Memory B cell (primary cell): ENCODE measurements around the gene SCP2D1.
"Not testable (repeated sequence)": the region's sequence is repeated elsewhere in the genome, so short reads cannot be mapped to it uniquely, and the experiment has no call there.

Experiments
- ATAC-seq: fragments of 150-1000 bp; cut with Tn5 transposase; 2 replicates; pipeline ENCODE4 v1.10.0; 2021; ENCODE audit warnings: low read depth, mild to moderate bottlenecking, moderate library complexity
- DNase-seq, 2 donors: peaks; one replicate each; pipeline ENCODE4 v3.0.0; 2022; ENCODE audit warnings: low spot score in 2 of 2
- H3K27ac Mint-ChIP-seq: one replicate; pipeline ENCODE4 v1.8.0; 2022; ENCODE audit warnings: mild to moderate bottlenecking, moderate library complexity, mixed read lengths
- H3K27me3 Mint-ChIP-seq: one replicate; pipeline ENCODE4 v1.8.0; 2022; ENCODE audit warnings: mixed read lengths
- H3K36me3 Mint-ChIP-seq: one replicate; pipeline ENCODE4 v1.8.0; 2022; ENCODE audit warnings: mild to moderate bottlenecking, mixed read lengths
- H3K4me1 Mint-ChIP-seq: one replicate; pipeline ENCODE4 v1.8.0; 2022; ENCODE audit warnings: mixed read lengths
- H3K4me3 Mint-ChIP-seq: one replicate; pipeline ENCODE4 v1.8.0; 2022; ENCODE audit warnings: mild to moderate bottlenecking, moderate library complexity, mixed read lengths
- H3K9me3 Mint-ChIP-seq: one replicate; pipeline ENCODE4 v1.8.0; 2022; ENCODE audit warnings: mixed read lengths

The SCP2D1 gene

GRCh38 chr20:18813483-18813882 is at the start of gene SCP2D1:
TSS of gene SCP2D1 (plus strand) at chr20:18813783. CDS start at chr20:18813816, 33 bp downstream.
- peaks cover 4% of the 10 kb centered on the region for H3K27me3 Mint-ChIP-seq
- no peaks in the 10 kb centered on the region for H3K4me1 Mint-ChIP-seq
- no peak within 1 kb of the TSS for H3K4me3 Mint-ChIP-seq
- H3K36me3 Mint-ChIP-seq, result no peaks in the 10 kb centered on the region
- no peak within 1 kb of the TSS for H3K27ac Mint-ChIP-seq
- DNase-seq (no peak), ATAC-seq (no peak)
- no peaks in the 10 kb centered on the region for H3K9me3 Mint-ChIP-seq

GRCh38 chr20:18767676-18768075 is 45.9 kb upstream of the SCP2D1 start:
- H3K27me3 Mint-ChIP-seq, result no peaks in the 10 kb centered on the region
- H3K4me3 Mint-ChIP-seq, result no peak overlapping the region
- no peak overlapping the region for H3K27ac Mint-ChIP-seq
- peaks cover 18% of the 10 kb centered on the region for H3K36me3 Mint-ChIP-seq
- DNase-seq (no peak), ATAC-seq (no peak)
- no peaks in the 10 kb centered on the region for H3K9me3 Mint-ChIP-seq
- peaks cover 7% of the 10 kb centered on the region for H3K4me1 Mint-ChIP-seq

- Mint-ChIP-seq H3K36me3 (no peaks in the 10 kb centered on the region), H3K27ac (no peak overlapping the region), H3K4me3 (no peak overlapping the region), H3K27me3 (peaks cover 3% of the 10 kb centered on the region), H3K4me1 (no peaks in the 10 kb centered on the region), H3K9me3 (no peaks in the 10 kb centered on the region)
- ATAC-seq (no peak), DNase-seq (no peak)
Measured at GRCh38 chr20:18773566-18773965, 40.0 kb upstream of the SCP2D1 start.

GRCh38 chr20:18774207-18774606 is 39.4 kb upstream of the SCP2D1 start:
- no peaks in the 10 kb centered on the region for H3K9me3 Mint-ChIP-seq
- no peak for DNase-seq
- no peak overlapping the region for H3K27ac Mint-ChIP-seq
- H3K27me3 Mint-ChIP-seq, result peaks cover 3% of the 10 kb centered on the region
- ATAC-seq, result no peak
- H3K36me3 Mint-ChIP-seq, result no peaks in the 10 kb centered on the region
- H3K4me3 Mint-ChIP-seq, result no peak overlapping the region
- H3K4me1 Mint-ChIP-seq, result no peaks in the 10 kb centered on the region

DNA sequence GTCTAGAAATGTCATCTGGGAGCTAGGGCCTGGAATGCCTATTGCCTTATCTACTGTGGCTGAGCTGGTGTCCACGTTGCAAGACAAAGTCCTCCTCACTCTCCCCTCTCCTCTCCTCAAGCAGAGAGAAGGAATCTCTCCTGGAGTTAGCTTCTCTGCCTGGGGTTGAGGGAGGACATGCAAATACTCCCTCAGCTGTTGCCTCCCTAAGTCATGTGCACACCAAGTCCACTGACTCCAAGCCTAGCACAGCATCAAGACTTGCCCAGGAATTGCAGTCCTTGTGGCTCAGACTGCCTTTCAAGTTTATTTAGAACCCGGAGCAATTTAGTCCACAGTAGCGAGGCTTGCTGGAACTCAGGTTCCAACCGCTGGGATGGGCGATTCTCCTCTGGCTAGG is 38.0 kb upstream of the SCP2D1 start:
- H3K27ac Mint-ChIP-seq, result no peak overlapping the region
- no peaks in the 10 kb centered on the region for H3K9me3 Mint-ChIP-seq
- no peaks in the 10 kb centered on the region for H3K36me3 Mint-ChIP-seq
- DNase-seq (no peak), ATAC-seq (no peak)
- H3K4me3 Mint-ChIP-seq, result no peak overlapping the region
- peaks cover 3% of the 10 kb centered on the region for H3K27me3 Mint-ChIP-seq
- H3K4me1 Mint-ChIP-seq, result no peaks in the 10 kb centered on the region

DNA sequence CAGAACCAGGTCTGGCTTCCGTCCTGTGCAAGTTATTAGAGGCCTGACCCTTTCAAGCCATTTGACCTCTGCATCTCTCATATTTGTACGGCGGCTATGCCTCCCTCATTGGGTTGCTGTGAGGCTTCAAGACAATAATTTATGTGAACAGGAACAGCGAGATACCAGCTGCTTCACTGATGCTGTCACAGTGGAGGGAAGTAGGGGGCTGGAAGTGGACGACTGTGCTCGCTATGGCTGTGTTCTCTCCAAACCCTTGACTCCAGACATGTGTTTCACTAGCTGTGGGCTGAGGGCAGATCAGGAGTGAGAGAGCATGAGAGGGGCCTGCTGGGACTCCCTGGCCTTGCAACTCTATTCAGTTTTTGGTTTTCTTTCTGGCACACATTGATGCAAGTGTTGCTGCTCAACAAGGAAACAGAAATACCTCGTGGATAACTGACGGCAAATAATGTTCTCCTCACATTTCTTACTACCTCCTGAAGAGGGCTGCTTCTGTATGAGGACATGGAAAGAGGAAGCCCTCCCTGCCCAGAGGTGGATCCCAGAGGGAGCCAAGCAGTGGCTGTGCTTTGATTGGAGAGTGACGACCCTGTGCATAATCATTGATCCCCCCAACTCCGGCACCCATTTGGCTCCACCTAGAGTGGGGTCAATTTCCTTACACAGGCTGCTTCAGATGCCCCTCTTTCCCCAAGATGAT is 34.7 kb upstream of the SCP2D1 start:
- Mint-ChIP-seq H3K4me3 (no peak overlapping the region), H3K36me3 (no peaks in the 10 kb centered on the region), H3K4me1 (no peaks in the 10 kb centered on the region), H3K27ac (no peak overlapping the region), H3K9me3 (no peaks in the 10 kb centered on the region), H3K27me3 (no peaks in the 10 kb centered on the region)
- DNase-seq, result no peak
- ATAC-seq, result no peak

DNA sequence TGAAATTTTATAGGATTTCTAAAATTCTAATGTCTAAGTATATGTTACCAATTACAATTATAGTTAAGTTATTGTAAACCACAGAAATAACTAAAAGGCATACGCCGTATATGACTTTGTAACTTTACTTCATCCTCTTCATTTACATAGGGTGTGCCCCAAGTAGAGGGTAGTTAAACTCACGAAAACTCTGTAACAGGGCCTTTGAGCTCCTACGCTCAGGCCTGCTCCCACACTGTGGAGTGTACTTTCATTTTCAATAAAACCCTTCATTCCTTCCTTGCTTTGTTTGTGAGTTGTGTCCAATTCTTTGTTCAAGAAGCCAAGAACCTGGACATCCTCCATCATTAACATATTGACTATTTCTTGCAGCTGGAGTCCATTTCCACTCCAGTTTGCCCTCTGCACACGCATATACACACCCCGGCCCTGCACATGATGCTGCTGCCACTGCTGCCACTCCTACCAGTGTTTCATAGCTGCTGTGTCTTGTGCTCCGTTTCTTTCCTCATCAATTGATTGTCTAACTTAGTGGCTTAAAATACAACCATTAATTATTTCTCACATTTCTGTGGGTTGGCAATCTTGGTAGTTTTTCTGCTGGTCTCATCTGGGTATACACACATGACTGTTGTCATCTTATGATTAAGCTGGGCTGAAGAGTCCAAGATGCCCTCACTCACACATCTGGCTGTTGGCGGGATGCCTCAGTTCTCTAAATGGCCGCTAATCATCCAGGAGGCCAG is 33.0 kb upstream of the SCP2D1 start:
- no peaks in the 10 kb centered on the region for H3K9me3 Mint-ChIP-seq
- no peak overlapping the region for H3K4me3 Mint-ChIP-seq
- DNase-seq, result no peak

DNA sequence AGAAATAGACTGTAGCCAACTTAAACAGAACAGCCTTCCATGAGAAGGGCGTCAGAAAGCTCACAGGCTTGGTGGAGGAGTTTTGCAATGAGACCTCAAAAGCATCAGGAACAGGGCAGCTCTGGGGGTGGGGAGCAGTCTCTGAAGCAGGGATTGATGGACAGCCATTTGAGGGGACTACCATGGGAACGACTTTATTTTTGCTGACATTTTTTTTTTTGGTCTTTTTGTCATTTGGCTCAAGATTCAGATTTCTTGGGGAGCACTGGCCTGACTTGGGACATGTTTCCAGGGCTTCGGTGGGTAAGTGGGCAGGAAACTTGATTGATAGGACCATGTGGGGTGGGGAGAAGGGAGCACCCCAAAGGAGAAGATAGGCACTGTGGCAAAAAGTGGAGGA is 32.1 kb upstream of the SCP2D1 start:
- no peak overlapping the region for H3K27ac Mint-ChIP-seq
- DNase-seq, result no peak
- H3K4me1 Mint-ChIP-seq, result no peaks in the 10 kb centered on the region
- H3K36me3 Mint-ChIP-seq, result no peaks in the 10 kb centered on the region
- no peaks in the 10 kb centered on the region for H3K27me3 Mint-ChIP-seq
- no peak for ATAC-seq
- H3K4me3 Mint-ChIP-seq, result no peak overlapping the region
- no peaks in the 10 kb centered on the region for H3K9me3 Mint-ChIP-seq

More for the DNA sequence above, 33.0 kb upstream of the SCP2D1 start:
- Mint-ChIP-seq H3K27ac (no peak overlapping the region), H3K4me1 (no peaks in the 10 kb centered on the region), H3K36me3 (no peaks in the 10 kb centered on the region), H3K27me3 (no peaks in the 10 kb centered on the region)
- no peak for ATAC-seq

DNA sequence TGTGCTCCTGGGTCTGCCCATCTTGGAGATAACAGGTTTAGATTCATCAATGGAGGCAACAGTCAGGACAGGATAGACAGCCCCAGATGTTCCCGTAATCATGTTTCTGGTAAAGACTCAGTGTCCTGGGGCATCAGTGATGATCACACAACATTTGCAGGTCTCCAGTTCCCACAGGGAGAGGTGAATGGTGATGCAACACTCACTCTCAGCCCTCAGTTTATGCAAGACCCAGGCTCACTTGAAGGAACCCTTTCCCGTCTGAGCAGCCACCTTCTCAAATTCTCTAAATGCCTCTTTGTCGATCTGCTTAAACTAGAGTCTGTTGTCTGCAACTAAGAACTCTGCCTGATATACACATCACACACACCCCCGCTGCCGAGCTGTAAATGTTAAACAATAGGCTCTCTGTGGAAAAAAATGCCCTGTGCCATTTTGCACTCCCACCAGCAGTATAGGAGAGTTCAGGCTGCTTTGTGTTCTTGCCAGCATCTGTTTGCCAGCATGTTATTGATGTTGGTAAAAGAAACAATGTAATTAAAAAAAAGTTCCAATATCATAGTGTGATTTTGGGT is 30.1 kb upstream of the SCP2D1 start:
- Mint-ChIP-seq H3K4me1 (no peaks in the 10 kb centered on the region), H3K4me3 (no peak overlapping the region), H3K9me3 (no peaks in the 10 kb centered on the region), H3K36me3 (peaks cover 5% of the 10 kb centered on the region), H3K27me3 (no peaks in the 10 kb centered on the region), H3K27ac (no peak overlapping the region)
- DNase-seq (no peak), ATAC-seq (no peak)

- not testable (repeated sequence) for H3K4me1 Mint-ChIP-seq, H3K27me3 Mint-ChIP-seq, H3K9me3 Mint-ChIP-seq, H3K27ac Mint-ChIP-seq, ATAC-seq, H3K36me3 Mint-ChIP-seq, DNase-seq, H3K4me3 Mint-ChIP-seq
Measured at GRCh38 chr20:18787046-18787445, 26.5 kb upstream of the SCP2D1 start.

- DNase-seq (no peak), ATAC-seq (no peak)
- Mint-ChIP-seq H3K4me3 (no peak overlapping the region), H3K27me3 (peaks cover 6% of the 10 kb centered on the region), H3K36me3 (peaks cover 6% of the 10 kb centered on the region), H3K9me3 (peaks cover 1% of the 10 kb centered on the region), H3K27ac (no peak overlapping the region), H3K4me1 (no peaks in the 10 kb centered on the region)
Measured at GRCh38 chr20:18788021-18788420, 25.6 kb upstream of the SCP2D1 start.

DNA sequence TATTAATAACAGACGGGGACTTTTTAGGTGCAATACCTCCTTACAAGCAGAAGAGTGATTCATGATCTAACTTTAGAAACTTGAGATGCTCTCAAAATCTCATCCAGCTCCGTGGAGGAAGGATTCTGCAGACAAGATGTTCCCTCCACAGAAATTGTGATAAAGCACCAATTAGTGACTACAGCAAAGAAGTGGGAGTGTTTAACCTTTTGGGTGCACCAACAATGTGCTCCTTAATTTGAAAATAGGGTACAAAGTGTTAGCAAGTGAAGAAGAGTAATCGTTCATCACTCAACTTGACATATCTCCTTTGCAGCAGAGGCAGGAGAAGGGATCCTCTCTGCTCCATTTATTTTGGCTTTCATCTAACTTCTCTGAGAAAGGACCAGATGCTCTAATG is 22.8 kb upstream of the SCP2D1 start:
- DNase-seq (no peak), ATAC-seq (no peak)
- Mint-ChIP-seq H3K36me3 (peaks cover 6% of the 10 kb centered on the region), H3K4me3 (no peak overlapping the region), H3K27ac (no peak overlapping the region), H3K4me1 (peaks cover 12% of the 10 kb centered on the region), H3K27me3 (peaks cover 6% of the 10 kb centered on the region), H3K9me3 (peaks cover 1% of the 10 kb centered on the region)

DNA sequence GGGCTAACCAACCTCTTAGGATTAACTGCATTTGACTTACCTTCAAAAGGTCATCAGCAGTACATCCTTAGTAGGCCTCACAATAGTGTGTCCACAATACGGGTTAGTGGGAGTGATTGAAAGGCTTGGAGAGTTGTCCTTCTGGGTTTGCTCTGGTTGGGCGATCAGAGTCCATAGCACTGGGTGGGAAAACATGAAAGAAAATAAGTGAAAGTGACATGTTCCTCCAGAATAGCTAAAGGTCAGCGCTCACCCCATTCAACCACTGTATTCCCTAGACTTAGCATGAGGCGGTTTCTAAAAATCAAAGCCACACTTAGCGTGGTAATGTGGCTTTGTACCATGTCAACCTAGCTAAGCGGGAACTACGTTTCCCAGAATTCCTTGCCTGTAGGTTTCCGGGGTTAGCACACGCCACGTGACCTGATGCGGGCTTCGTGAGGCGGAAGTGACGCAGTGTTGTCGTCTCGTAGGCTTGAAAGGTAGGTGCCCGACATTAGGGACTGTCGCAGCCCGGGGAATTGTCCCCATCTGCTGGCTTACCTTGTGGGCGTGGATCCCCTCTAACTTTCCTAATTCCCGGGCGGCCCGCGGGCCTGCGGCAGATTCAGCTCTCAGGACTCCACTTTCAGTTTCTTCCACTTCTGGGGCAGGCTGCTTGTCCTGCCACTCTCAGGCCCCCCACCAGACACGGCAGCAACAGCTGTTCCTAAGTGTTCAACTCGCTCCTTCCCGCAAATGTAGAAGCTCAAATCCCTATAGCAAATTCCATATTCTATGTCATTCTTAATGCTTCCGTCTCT is 19.8 kb upstream of the SCP2D1 start:
- peaks cover 1% of the 10 kb centered on the region for H3K9me3 Mint-ChIP-seq
- ATAC-seq, result peak; percentile 99
- peaks cover 2% of the 10 kb centered on the region for H3K36me3 Mint-ChIP-seq
- peak overlapping the region; percentile 99 for H3K27ac Mint-ChIP-seq
- peak overlapping the region; percentile 92 for H3K4me3 Mint-ChIP-seq
- peak; percentile 76 to 78 for DNase-seq
- H3K4me1 Mint-ChIP-seq, result peaks cover 12% of the 10 kb centered on the region
- H3K27me3 Mint-ChIP-seq, result peaks cover 6% of the 10 kb centered on the region

DNA sequence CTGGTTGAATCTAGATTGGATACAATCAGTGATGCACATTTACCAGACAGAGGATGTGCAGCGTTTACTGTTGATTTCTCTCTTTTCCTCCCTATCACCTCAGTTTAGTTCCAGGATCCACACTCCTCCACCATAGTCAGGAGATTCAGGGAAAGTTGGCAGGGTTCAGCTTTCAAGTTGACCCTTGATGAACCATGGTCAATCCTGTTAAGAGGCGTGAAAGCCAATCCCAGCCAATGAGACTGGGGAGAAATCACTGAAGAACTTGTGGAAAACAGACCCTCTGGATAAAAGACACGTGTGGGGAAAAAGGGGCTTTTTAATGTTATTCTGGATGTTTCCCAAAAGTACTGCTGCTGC is 19.2 kb upstream of the SCP2D1 start:
- Mint-ChIP-seq H3K27ac (peak overlapping the region; percentile 99), H3K9me3 (peaks cover 1% of the 10 kb centered on the region), H3K36me3 (peaks cover 2% of the 10 kb centered on the region), H3K27me3 (peaks cover 6% of the 10 kb centered on the region), H3K4me3 (peak overlapping the region; percentile 92), H3K4me1 (peaks cover 12% of the 10 kb centered on the region)
- no peak for ATAC-seq
- no peak for DNase-seq
